Upper lobe of left lung (tissue), 4 donors: ENCODE measurements around the gene VPS39.

ENCODE experiments used
- POLR2A ChIP-seq, 4 donors: fragments of 450-650 bp; IDR thresholded peaks; one replicate each; pipeline ENCODE4 v1.5.1; 2016 to 2017; ENCODE audit warnings: antibody characterized with exemption in 4 of 4, mild to moderate bottlenecking in 2 of 4
- POLR2AphosphoS5 ChIP-seq, 2 donors: sonication (generic); formaldehyde crosslinking; IDR thresholded peaks; one replicate each; pipeline ENCODE4 v1.5.1; 2017; ENCODE audit warnings: antibody characterized with exemption in 2 of 2
- TF ChIP-seq, protein P1 (sequence below), 6 experiments: fragments of 450-650 bp in 4 of 6; fragments of 200-600 bp in 2 of 6; sonication (generic) in 2 of 6; IDR thresholded peaks; one replicate each; pipeline ENCODE4 v1.5.1; 2016 to 2019; ENCODE audit warnings: antibody characterized with exemption in 6 of 6

DNA sequence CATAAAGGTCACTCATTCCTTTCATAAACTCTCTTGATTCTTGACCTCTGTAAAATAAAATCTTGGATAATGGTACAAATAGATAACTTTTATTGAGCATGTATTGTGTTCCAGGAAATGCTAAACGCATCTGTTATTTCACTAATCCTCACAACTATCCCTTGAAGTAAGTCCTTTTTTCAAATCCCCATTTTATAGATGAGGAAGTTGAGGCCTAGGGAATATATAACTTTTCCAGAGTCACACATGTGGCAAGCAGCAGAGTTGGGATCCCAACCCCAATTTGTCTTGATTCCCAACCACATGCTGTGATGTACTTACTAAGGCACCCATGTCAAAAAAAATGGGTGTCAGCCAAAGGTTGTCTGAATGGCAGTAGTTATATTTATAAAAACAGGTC, 6.3 kb downstream of the VPS39 start:
- TF ChIP-seq POLR2AphosphoS5 (IDR thresholded peaks at IDR 0.05) (no peak), POLR2A (IDR thresholded peaks at IDR 0.05) (no peak)
- TF ChIP-seq, protein P1, sequence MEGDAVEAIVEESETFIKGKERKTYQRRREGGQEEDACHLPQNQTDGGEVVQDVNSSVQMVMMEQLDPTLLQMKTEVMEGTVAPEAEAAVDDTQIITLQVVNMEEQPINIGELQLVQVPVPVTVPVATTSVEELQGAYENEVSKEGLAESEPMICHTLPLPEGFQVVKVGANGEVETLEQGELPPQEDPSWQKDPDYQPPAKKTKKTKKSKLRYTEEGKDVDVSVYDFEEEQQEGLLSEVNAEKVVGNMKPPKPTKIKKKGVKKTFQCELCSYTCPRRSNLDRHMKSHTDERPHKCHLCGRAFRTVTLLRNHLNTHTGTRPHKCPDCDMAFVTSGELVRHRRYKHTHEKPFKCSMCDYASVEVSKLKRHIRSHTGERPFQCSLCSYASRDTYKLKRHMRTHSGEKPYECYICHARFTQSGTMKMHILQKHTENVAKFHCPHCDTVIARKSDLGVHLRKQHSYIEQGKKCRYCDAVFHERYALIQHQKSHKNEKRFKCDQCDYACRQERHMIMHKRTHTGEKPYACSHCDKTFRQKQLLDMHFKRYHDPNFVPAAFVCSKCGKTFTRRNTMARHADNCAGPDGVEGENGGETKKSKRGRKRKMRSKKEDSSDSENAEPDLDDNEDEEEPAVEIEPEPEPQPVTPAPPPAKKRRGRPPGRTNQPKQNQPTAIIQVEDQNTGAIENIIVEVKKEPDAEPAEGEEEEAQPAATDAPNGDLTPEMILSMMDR (IDR thresholded peaks at IDR 0.05): no peak
